Spleen (tissue), 11 donors: ENCODE data around the gene SEMA3B. TPM values are rescaled to one million over a fixed set of nuclear protein-coding genes. Genes with fewer than 3 reads are reported as not detected.
"Not testable (repeated sequence)": the region's sequence is repeated elsewhere in the genome, so short reads cannot be mapped to it uniquely, and the experiment has no call there.

ENCODE experiments used
- DNase-seq: peaks from one replicate; pipeline ENCODE4 v3.0.0-alpha.2; 2020
- H3K27ac ChIP-seq, 8 donors: fragments of 200-600 bp; sonication (generic) in 7 of 8; 1 replicate in 4 of 8; 2 replicates in 4 of 8; pipeline versions ENCODE4 v1.5.0 to v1.8.0; 2016 to 2021; ENCODE audit warnings: inconsistent platforms in 4 of 8, mild to moderate bottlenecking in 4 of 8, moderate library complexity in 1 of 8
- H3K27me3 ChIP-seq, 7 donors: fragments of 200-600 bp; sonication (generic) in 6 of 7; replicated peaks in 1 of 7; 1 replicate in 4 of 7; 2 replicates in 3 of 7; pipeline versions ENCODE4 v1.5.0 to v1.8.0; 2016 to 2021; ENCODE audit warnings: inconsistent platforms in 3 of 7, mild to moderate bottlenecking in 1 of 7
- H3K36me3 ChIP-seq, 6 donors: fragments of 200-600 bp; sonication (generic) in 5 of 6; 1 replicate in 4 of 6; 2 replicates in 2 of 6; pipeline versions ENCODE4 v1.5.0 to v1.8.0; 2016 to 2021; ENCODE audit warnings: inconsistent platforms in 2 of 6
- H3K4me1 ChIP-seq, 6 donors: fragments of 200-600 bp; sonication (generic) in 5 of 6; 1 replicate in 3 of 6; 2 replicates in 3 of 6; pipeline versions ENCODE4 v1.5.0 to v1.8.0; 2016 to 2021; ENCODE audit warnings: inconsistent platforms in 3 of 6
- H3K4me3 ChIP-seq, 8 donors: fragments of 200-600 bp; sonication (generic) in 7 of 8; 1 replicate in 4 of 8; 2 replicates in 4 of 8; pipeline versions ENCODE4 v1.5.0 to v1.8.0; 2016 to 2021; ENCODE audit warnings: inconsistent platforms in 4 of 8, mild to moderate bottlenecking in 4 of 8, moderate library complexity in 2 of 8
- H3K9me3 ChIP-seq, 8 donors: fragments of 200-600 bp; sonication (generic) in 7 of 8; 1 replicate in 4 of 8; 2 replicates in 4 of 8; pipeline versions ENCODE4 v1.5.0 to v1.8.0; 2016 to 2021; ENCODE audit warnings: inconsistent platforms in 4 of 8
- CTCF ChIP-seq, 11 experiments: fragments of 200-600 bp in 7 of 11; fragments of 450-650 bp in 4 of 11; sonication (generic) in 4 of 11; IDR thresholded peaks in 8 of 11; conservative IDR thresholded peaks in 3 of 11; 1 replicate in 7 of 11; 2 replicates in 4 of 11; pipeline versions ENCODE4 v1.4.0 to v1.8.0; 2016 to 2021; ENCODE audit warnings: antibody characterized with exemption in 11 of 11, inconsistent platforms in 4 of 11, mild to moderate bottlenecking in 1 of 11
- POLR2A ChIP-seq, 3 donors: fragments of 450-650 bp; IDR thresholded peaks; one replicate each; pipeline ENCODE4 v1.5.1; 2017; ENCODE audit warnings: antibody characterized with exemption in 3 of 3, mild to moderate bottlenecking in 1 of 3
- POLR2AphosphoS5 ChIP-seq, 3 donors: sonication (generic); formaldehyde crosslinking; IDR thresholded peaks; one replicate each; pipeline ENCODE4 v1.5.1; 2017; ENCODE audit warnings: antibody characterized with exemption in 3 of 3
- WGBS, 5 donors: extraction: QIAGEN DNeasy Blood & Tissue Kit in 3 of 5; methylation state at CpG; one replicate each; pipeline versions ENCODE4 v1.1.5 to v1.1.7; 2013 to 2018; 5-methylcytosine and 5-hydroxymethylcytosine counted together
- intact Hi-C: fragments of 100-400 bp; cut with DNase I; formaldehyde crosslinking; loops from one replicate; pipeline ENCODE4 v1.15.0; 2023; ENCODE audit warnings: low total_unique reads
- polyA plus RNA-seq, 3 donors: library from polyadenylated mRNA; stranded (reverse); fragments of 200-250 nt; gene quantifications; one replicate each; pipeline ENCODE4 v1.2.1, GENCODE V29; 2013
- total RNA-seq, 7 donors: library from RNA; depleted of rRNA in 3 of 7; stranded (reverse); fragments of >200 nt in 3 of 7; fragmentation: NEBNext Ultra II Directional in 4 of 7; extraction: Animal tissue kit (Norgen Biotek cat#: 25700) in 4 of 7; gene quantifications; one replicate each; pipeline versions ENCODE4 v1.1.0 to v1.2.1, GENCODE V29; 2016 to 2021
- donor health status: healthy with polysubstance abuse.
- donor health status: DM: no; HTN: no; CAD: no; lungs with moderate emphysema.
- donor health status: DM: no; HTN: no; CAD: no.
- donor health status: Bipolar disorder and iron deficiency.
- donor health status: healthy.
- donor health status: DM: no; HTN: no; CAD: no.
- donor health status: DM: yes; HTN: yes; CAD: no.

SEMA3B gene
- total and polyA plus RNA-seq, 10 donors: 2.2 to 14.5 (median 4.0) TPM

DNA sequence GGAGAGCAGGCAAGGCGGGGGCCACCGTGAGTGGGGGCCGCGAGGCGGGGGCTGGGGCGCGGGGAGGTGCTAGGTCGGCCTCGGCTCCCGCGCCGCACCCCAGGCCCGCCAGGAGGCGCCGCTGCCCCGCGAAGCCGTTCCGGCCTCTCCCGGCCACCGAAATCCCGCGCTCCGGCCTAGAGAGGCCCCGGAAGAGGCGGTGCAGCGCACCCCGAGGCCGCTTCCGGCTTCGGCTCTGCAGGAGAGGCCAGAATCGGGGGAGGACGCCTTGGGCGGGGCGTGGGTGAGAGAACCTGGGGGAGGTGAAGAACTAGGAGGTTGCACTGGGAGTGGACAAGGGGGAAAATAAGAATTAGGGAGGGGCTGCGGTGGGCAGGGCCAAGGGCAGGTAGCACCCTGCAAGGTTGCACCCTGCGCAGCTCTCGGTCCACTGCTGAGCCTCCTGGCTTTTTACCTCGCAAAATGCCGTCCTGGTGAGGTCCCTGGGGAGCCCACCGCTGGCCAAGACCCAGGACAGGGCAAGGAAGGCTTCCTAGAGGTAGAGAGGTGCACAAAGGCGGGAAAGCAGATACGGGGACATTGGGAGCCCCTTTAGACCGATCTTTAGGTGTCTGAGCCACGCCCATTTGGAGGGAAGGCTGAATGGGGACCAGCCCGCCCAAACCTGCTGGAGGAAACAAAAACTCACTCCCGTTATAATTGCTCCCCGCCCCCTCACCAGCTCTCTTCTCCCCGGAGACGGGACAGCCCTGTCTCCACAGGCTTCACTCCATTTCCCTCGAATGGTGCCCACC is 41.4 kb upstream of the SEMA3B start:
- H3K27me3 ChIP-seq: no peaks in the 10 kb centered on the region
- peak; percentile 88 to 93 (median 90) for TF ChIP-seq POLR2AphosphoS5 (IDR thresholded peaks at IDR 0.05)
- peak in 1 of 3 donors; percentile 14 for TF ChIP-seq POLR2A (IDR thresholded peaks at IDR 0.05)
- peak; percentile 66 to 98 (median 94) for TF ChIP-seq CTCF (IDR thresholded peaks at IDR 0.05 in 8 of 11, conservative IDR thresholded peaks at IDR 0.05 in 3 of 11)
- whole genome bisulfite sequencing, 5 donors: 2 to 3% (median 2%) methylated on average over 42 to 51 of the region's 51 CpGs
- H3K36me3 ChIP-seq: no peaks in the 10 kb centered on the region
- peak; percentile 99 for DNase-seq
- peaks cover 7 to 62% (median 48%) of the 10 kb centered on the region in 6 donors for H3K4me1 ChIP-seq
- intact Hi-C loops: loop anchor here (5.0 kb wide), 2 partner anchors 35 to 45 kb away; partner anchors contain the start of gene GNAT1
- H3K9me3 ChIP-seq: no peaks in the 10 kb centered on the region
- H3K4me3 ChIP-seq: peak overlapping the region; percentile 62 to 79 (median 72)
- peak overlapping the region; percentile 74 to 92 (median 84) for H3K27ac ChIP-seq

DNA sequence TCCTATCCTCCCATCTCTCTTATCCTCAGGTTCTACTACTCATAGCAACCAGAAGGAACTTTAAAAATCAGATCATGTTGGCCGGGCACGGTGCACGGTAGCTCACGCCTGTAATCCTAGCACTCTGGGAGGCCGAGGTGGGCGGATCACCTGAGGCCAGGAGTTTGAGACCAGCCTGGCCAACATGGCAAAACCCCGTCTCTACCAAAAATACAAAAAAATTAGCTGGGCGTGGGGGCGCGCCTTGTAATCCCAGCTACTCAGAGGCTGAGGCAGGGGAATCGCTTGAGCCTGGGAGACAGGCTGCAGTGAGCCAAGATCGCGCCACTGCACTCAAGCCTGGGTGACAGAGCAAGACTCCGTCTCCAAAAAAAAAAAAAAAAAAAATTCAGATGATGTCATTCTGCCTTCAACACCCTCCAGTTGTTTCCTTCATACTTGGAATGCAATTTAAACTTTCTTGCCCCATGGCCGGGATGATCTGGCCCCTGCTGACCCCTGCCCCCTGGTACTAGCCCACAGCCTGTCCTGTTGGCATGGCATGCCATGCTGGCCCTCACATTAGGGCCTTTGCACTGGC is 40.7 kb upstream of the SEMA3B start:
- H3K27ac ChIP-seq: peak overlapping the region in 7 of 8 donors; percentile 79 to 92 (median 87)
- not testable (repeated sequence) for H3K36me3 ChIP-seq, DNase-seq, H3K9me3 ChIP-seq, H3K27me3 ChIP-seq
- intact Hi-C loops: loop anchor here (5.0 kb wide), 2 partner anchors 36 to 44 kb away; partner anchors contain the start of gene GNAT1
- H3K4me3 ChIP-seq: peak overlapping the region in 7 of 8 donors; percentile 62 to 79 (median 74)
- 57 to 64% (median 59%) methylated on average over 15 of the region's 15 CpGs for WGBS, 5 donors
- peaks cover 7 to 64% (median 48%) of the 10 kb centered on the region in 6 donors for H3K4me1 ChIP-seq

DNA sequence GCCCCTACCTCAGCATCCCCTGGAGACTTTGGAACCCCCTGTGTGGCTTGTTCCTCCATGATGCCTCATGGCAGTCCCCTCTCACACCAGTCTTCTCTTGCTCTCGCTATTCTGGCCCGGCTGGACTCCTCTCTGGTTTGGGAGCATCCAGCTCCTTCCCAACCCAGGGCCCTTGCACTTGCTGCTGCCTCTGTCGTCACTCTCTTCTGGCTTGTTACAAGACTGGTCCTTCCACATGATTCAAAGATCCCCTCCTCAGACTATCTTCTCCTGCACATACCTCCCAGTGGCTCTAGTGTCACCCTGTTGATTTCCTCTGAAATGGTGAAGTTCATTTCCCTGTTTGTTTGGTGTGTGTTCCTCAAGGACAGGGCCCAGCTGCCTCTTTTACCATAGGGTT is 39.5 kb upstream of the SEMA3B start:
- Histone ChIP-seq H3K27me3 (no peaks in the 10 kb centered on the region), H3K36me3 (no peaks in the 10 kb centered on the region), H3K27ac (peak overlapping the region in 6 of 8 donors; percentile 54 to 92 (median 58)), H3K4me3 (no peak overlapping the region), H3K9me3 (no peaks in the 10 kb centered on the region), H3K4me1 (peaks cover 7 to 73% (median 51%) of the 10 kb centered on the region in 6 donors)
- no peak for DNase-seq
- intact Hi-C loops: loop anchor here (5.0 kb wide), 2 partner anchors 37 to 43 kb away; partner anchors contain the start of gene GNAT1
- no peak for TF ChIP-seq CTCF (IDR thresholded peaks at IDR 0.05 in 8 of 11, conservative IDR thresholded peaks at IDR 0.05 in 3 of 11)
- no peak for TF ChIP-seq POLR2AphosphoS5 (IDR thresholded peaks at IDR 0.05)
- no peak for TF ChIP-seq POLR2A (IDR thresholded peaks at IDR 0.05)
- WGBS, 5 donors: 87 to 100% (median 98%) methylated on average over 3 of the region's 3 CpGs

- DNase-seq: peak; percentile 81
- WGBS, 5 donors: 50 to 71% (median 64%) methylated on average over 7 to 8 of the region's 8 CpGs
- Histone ChIP-seq H3K27ac (peak overlapping the region in 7 of 8 donors; percentile 23 to 92 (median 55)), H3K36me3 (no peaks in the 10 kb centered on the region), H3K9me3 (no peaks in the 10 kb centered on the region), H3K27me3 (no peaks in the 10 kb centered on the region), H3K4me3 (peak overlapping the region in 1 of 8 donors; percentile 39), H3K4me1 (peaks cover 9 to 81% (median 59%) of the 10 kb centered on the region in 6 donors)
- intact Hi-C loops: loop anchor here (10.0 kb wide), 1 partner anchor 95 kb away; the partner anchor contains the start of genes HYAL2 and TUSC2
- TF ChIP-seq CTCF (IDR thresholded peaks at IDR 0.05 in 8 of 11, conservative IDR thresholded peaks at IDR 0.05 in 3 of 11) (no peak), POLR2A (IDR thresholded peaks at IDR 0.05) (no peak), POLR2AphosphoS5 (IDR thresholded peaks at IDR 0.05) (no peak)
Measured at GRCh38 chr3:50230104-50230793, 38.7 kb upstream of the SEMA3B start.
